KBM-7 (cell line): ENCODE results near the gene KANSL1.

Experiments
- DNase-seq: peaks from one replicate; pipeline ENCODE4 v3.0.0-alpha.2; 2015
- in situ Hi-C: fragments of 300-500 bp; cut with MboI; formaldehyde crosslinking; loops from 2 replicates; pipeline ENCODE4 v1.14.3; 2020; ENCODE audit warnings: low sequenced_read_pairs, low pct_unique_long_range_greater_than_20kb, mixed read lengths

Gene KANSL1

GRCh38 chr17:46056800-46057304 lies 136.4 kb downstream of the KANSL1 start:
- DNase-seq, result no peak
- in situ Hi-C loops, result no loop called here

- no peak for DNase-seq
- in situ Hi-C loops, result no loop called here
These were observed 139.2 kb downstream of the KANSL1 start for GRCh38 chr17:46053911-46054534.

DNA sequence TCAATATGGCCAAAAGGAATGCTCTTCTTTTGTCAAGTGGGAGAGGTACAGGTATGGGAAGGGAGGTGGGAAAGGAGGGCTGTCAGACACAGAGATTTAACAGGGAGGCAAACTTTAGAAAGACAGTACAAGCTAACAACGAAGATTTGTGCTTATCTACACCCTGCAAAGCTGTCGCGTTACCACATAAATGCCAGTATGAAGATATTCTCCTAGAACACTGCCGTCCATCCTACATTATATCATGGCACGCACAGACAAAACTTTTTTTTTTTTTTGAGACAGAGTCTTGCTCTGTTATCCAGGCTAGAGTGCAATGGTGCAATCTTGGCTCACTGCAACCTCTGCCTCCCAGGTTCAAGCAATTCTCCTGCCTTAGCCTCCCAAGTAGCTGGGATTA lies 143.6 kb downstream of the KANSL1 start:
- no peak for DNase-seq
- in situ Hi-C loops, result no loop called here

GRCh38 chr17:46047856-46048255 lies 145.4 kb downstream of the KANSL1 start:
- no peak for DNase-seq
- in situ Hi-C loops, result no loop called here

GRCh38 chr17:46047398-46047797 lies 145.8 kb downstream of the KANSL1 start:
- in situ Hi-C loops, result no loop called here
- DNase-seq, result no peak

DNA sequence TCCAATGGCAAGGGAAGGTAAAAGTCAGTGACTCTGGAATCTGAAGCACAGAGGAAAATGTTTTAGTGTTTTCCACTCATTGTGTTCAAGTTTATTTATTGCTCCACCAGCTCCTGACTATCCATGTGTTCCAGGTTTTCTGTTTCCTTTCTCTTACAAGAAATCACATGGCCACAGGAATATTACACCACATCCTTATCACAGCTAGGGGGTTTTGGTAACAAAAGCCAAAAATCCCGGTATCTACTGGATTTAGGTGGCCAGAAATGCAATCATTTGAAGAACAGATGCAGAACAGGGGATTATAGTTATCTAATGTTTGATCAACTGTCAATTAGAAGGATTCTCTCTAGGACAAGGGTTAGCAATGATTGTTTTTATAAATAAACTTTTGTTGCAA lies 146.3 kb downstream of the KANSL1 start:
- no peak for DNase-seq
- in situ Hi-C loops, result no loop called here

DNA sequence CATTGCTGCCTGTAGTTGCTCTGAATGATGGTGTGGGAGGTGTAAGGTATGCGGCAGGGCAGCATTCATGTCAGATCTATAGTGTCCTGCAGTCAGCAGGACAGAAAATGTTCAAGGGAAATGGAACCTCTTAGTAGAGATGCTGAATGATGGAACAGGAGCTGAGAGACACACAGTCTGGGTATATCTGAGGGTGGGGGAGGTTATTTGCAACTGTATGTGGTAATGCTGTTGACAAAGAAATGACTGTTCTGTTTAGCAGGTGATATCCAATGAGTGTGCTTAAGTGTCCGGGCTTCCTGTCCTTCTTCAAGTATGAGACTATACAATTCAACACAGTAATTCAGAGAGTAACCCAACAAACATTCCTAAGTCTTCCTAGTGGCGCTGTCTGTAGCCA lies 147.6 kb downstream of the KANSL1 start:
- in situ Hi-C loops, result no loop called here
- no peak for DNase-seq

DNA sequence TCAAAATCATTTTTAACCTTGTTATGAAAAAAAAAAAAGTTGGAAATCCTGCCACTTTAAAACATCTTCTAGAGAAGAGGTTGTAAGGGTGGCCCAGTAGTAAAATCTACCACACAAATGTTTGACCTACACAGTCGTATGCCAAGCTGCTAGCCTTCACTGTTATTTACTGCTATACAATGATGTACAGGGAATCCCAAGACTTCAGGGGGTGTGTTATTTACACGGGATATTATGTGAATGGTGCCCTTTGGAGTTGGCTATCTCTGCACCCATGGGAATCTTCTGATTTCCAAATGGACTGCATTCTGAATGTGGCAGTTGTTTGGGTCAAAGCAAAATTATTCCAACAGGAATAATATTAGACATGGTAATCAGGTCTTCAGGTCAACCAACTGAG lies 148.2 kb downstream of the KANSL1 start:
- in situ Hi-C loops, result no loop called here
- no peak for DNase-seq

- DNase-seq, result peak; percentile 78
- in situ Hi-C loops, result no loop called here
These were observed 148.8 kb downstream of the KANSL1 start for GRCh38 chr17:46044286-46044928.

GRCh38 chr17:46043606-46044005 lies 149.6 kb downstream of the KANSL1 start:
- DNase-seq, result no peak
- in situ Hi-C loops, result no loop called here

DNA sequence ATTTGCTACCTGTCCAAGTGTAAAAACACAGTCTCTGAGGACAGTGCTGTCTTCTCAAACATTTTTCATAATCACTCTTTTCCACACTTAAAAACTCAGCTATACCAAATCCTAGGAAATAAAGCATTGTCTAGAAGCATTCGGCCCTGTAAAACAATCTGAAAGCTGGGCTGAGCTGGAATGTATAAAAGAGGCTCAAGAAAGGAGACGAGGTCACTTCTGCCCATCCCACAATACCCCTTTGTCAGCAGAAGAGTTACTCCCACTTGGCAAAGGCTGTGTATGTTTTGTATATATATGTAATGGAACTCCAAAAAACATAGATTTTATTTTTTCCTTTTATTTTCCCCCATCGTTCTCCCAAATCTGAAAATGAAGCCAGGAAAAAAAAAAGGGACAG lies 150.3 kb downstream of the KANSL1 start:
- DNase-seq, result no peak
- in situ Hi-C loops, result no loop called here

- in situ Hi-C loops, result no loop called here
- DNase-seq, result no peak
These were observed 151.0 kb downstream of the KANSL1 start for GRCh38 chr17:46042246-46042645.

GRCh38 chr17:46039592-46040186 lies 153.5 kb downstream of the KANSL1 start:
- in situ Hi-C loops, result no loop called here
- DNase-seq, result no peak

DNA sequence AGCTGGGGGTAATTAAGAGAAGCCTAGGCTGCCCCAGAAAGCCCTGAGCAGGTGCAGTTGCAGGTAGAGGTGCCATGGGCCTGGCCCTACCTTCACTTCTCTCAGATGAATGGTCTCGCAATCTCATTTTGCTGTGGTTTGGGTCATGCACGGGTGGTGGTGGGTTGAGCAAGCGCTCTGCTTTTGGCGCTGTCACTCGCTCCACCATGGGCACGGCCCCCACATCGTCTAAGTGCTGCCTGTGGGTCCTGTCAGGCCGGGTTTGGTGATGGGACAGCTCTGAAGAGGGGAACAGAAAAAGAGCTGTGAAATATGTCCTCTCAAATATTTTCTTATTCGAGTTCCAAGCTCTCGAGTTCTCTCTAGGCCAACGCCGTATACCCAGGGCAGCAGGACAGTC lies 154.3 kb downstream of the KANSL1 start:
- DNase-seq, result no peak
- in situ Hi-C loops, result no loop called here

DNA sequence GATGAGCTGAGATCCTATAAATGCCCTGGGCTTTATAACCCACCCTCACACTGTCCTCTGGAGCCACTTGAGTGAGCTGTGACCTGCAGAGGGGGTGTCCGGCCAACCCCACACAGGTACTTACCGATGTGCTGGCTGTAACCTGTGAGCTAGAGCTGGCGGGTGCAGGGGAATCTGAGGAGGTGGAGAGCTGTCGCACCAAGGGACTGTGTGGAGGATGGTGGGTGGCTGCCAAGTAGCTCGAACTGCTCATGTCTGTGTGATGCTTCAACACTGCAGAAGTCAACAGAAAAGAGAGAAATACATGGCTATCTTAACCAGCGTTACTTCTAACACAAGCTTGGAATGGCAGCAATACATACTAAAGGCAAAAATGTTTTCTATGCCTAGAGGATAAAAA lies 154.8 kb downstream of the KANSL1 start:
- no peak for DNase-seq
- in situ Hi-C loops, result no loop called here

GRCh38 chr17:46037722-46038255 lies 155.4 kb downstream of the KANSL1 start:
- no peak for DNase-seq
- in situ Hi-C loops, result no loop called here

- no peak for DNase-seq
- in situ Hi-C loops, result no loop called here
These were observed 156.7 kb downstream of the KANSL1 start for GRCh38 chr17:46036491-46036890.

DNA sequence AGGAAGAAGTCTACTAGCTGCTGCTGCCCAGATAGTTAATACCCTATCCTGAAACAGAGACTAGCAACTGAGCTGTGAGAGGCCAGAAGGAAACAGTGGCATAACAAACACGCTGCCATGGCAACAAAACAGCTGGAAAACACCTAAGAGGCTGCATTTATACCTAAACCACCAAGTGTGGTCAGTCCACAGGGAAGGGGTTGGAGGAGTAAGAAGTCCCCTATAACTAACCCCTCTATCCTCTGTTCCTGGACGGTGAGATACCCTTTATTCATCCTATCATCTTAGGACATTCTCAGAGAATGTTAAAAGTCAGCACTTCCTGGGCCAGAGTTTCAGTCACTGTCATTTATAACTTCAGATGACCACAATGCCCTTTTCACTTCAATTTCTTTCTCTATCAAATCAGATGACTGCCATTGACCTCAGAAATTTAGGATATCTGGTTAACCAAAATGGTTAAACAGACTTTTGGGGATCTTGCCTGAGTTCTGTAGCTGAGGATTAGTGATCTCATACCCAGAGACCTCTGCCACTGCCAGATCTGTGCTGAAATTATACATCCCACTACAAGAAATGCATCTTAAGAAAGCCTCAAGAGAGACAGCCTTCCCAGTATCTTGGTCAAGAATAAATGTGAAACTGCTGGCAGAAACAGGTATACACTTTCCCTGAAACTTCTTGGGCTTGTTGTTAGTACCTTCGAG lies 158.0 kb downstream of the KANSL1 start:
- no peak for DNase-seq
- in situ Hi-C loops, result no loop called here

GRCh38 chr17:46033392-46033791 lies 159.8 kb downstream of the KANSL1 start:
- DNase-seq, result no peak
- in situ Hi-C loops, result no loop called here

GRCh38 chr17:46032909-46033308 lies 160.3 kb downstream of the KANSL1 start:
- in situ Hi-C loops, result no loop called here
- no peak for DNase-seq
